NCI-H226 (cell line): Measurements from ENCODE around the gene AUTS2.
"Not testable (repeated sequence)": the region's sequence is repeated elsewhere in the genome, so short reads cannot be mapped to it uniquely, and the experiment has no call there.

Source experiments
- DNase-seq: peaks from one replicate; pipeline ENCODE4 v3.0.0-alpha.2; 2015

Gene AUTS2

GRCh38 chr7:70788276-70788675, 1190.0 kb downstream of the AUTS2 start:
- no peak for DNase-seq

DNA sequence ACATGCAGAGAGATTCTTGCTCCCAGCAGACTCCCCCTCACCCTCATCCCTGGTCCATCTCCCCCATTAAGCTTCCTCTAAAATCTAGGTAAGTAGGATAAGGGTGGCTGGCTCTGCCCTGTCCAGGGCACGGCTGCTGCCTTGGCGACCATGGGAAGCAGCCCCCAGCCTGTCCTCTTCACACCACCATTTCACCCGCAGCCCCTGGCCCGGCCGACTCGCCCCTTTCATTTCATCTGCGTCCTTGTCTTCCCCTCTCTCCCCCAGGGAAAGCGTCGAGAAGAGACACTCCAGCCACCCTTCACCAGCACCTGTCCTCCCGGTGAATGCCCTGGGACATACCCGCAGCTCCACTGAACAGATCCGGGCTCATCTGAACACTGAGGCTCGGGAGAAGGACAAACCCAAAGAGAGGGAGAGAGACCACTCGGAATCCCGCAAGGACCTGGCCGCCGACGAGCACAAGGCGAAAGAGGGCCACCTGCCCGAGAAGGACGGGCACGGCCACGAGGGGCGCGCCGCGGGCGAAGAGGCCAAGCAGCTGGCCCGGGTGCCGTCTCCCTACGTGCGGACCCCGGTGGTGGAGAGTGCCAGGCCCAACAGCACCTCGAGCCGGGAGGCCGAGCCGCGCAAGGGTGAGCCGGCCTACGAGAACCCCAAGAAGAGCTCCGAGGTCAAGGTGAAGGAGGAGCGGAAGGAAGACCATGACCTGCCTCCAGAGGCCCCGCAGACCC, 1191.4 kb downstream of the AUTS2 start:
- DNase-seq = no peak

GRCh38 chr7:70790215-70791073, 1192.2 kb downstream of the AUTS2 start:
- DNase-seq = no peak

- no peak for DNase-seq
Observed at GRCh38 chr7:70791341-70791740, 1193.1 kb downstream of the AUTS2 start.

- no peak for DNase-seq
Observed at GRCh38 chr7:70793060-70793459, 1194.8 kb downstream of the AUTS2 start.

- DNase-seq = no peak
Observed at GRCh38 chr7:70793821-70794220, 1195.5 kb downstream of the AUTS2 start.

- DNase-seq = no peak
Observed at GRCh38 chr7:70794962-70795361, 1196.7 kb downstream of the AUTS2 start.

- DNase-seq = no peak
Observed at GRCh38 chr7:70795948-70796347, 1197.7 kb downstream of the AUTS2 start.

- DNase-seq = peak; percentile 5
Observed at GRCh38 chr7:70797109-70797514, 1198.8 kb downstream of the AUTS2 start.

DNA sequence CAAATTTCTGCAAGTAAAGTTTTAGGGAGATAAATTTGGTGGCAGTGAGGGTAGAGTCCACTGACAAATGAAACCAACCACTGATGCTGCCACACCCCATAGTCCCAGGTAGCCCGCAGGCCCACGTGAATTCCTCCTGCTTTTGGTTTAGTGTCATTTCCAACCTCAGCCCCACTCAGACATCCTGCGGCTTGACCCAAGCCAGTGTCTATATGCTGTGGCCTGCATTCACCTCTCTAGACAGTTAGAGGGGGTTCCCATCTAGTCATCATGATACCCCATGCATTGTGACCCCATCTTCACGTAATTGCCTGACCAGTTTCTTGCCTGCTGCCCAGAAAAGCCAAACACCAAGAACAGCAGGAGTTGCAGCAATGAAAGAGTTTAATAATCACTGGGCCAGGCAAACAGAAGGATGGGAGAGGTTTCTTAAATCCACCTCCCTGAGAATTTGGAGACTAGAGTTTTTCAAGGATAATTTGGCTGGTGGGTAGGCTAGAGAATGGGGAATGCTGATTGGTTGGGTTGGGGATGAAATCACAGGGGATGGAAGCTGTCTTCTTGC, 1201.6 kb downstream of the AUTS2 start:
- no peak for DNase-seq

- DNase-seq = no peak
Observed at GRCh38 chr7:70805360-70805759, 1207.1 kb downstream of the AUTS2 start.

GRCh38 chr7:70807650-70808049, 1209.4 kb downstream of the AUTS2 start:
- DNase-seq = no peak

DNA sequence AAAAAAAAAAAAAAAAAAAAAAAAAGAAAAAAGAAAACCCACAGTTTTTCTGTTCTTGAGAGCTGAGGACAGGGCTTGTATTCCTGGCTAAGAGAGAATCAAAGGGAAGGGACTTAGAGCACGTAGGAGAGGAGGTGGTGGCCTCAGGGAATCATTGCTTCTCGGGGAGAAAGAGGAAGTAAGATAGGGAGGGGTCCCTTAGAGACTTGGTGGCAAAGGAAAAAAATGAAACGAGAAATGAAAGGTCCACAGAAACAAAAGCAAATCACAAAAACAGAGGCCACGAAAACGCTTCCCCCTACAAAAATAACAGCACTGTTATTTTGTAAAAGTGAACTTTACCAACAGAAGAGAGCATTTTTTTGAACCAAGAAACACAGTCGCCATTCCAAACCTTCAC, 1210.6 kb downstream of the AUTS2 start:
- no peak for DNase-seq

GRCh38 chr7:70810558-70811139, 1212.4 kb downstream of the AUTS2 start:
- DNase-seq = no peak

- no peak for DNase-seq
Observed at GRCh38 chr7:70812511-70812910, 1214.2 kb downstream of the AUTS2 start.

DNA sequence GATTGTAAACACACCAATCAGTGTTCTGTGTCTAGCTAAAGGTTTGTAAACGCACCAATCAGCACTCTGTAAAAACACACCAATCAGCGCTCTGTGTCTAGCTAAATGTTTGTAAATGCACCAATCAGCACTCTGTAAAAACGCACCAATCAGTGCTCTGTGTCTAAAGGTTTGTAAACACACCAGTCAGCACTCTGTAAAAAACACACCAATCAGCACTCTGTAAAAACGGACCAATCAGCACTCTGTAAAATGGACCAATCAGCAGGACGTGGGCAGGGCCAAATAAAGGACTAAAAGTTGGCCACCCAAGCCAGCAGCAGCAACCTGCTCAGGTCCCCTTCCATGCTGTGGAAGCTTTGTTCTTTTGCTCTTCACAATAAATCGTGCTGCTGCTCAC, 1224.2 kb downstream of the AUTS2 start:
- not testable (repeated sequence) for DNase-seq

GRCh38 chr7:70829221-70830059, 1231.2 kb downstream of the AUTS2 start:
- DNase-seq = peak; percentile 32

DNA sequence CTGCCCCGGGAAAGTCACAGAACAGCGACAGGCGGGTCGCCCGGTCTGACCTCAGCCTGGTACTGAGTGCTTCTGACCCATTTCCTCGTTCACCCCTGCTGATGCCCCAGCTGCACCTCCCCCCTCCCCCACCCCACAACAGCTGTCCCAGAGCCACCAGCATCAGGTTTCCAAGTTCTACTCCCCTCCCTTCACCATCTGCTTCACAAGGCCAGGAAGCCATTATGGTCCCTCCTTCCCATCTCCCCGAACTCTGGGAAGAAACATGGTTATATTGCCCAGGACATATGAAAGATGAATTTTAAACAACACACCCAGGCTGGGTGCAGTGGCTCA, 1231.8 kb downstream of the AUTS2 start:
- DNase-seq = no peak

GRCh38 chr7:70830426-70830825, 1232.2 kb downstream of the AUTS2 start:
- no peak for DNase-seq

GRCh38 chr7:70833726-70834125, 1235.5 kb downstream of the AUTS2 start:
- DNase-seq = peak; percentile 79

DNA sequence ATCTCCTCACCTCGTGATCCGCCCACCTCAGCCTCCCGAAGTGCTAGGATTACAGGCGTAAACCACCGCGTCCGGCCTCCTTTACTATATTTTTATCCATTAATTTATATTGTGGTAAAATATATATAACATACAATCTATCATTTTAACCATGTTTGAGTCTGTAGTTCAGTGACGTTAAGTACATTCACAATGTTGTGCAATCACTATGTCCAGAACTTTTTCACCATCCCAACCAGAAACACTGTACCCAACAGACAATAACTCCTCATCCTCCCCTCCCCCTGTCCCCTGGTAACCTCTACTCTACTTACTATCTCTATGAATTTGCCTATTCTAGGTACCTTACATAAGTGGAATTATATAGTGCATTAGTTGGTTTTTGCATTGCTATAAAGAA, 1236.1 kb downstream of the AUTS2 start:
- DNase-seq = no peak

DNA sequence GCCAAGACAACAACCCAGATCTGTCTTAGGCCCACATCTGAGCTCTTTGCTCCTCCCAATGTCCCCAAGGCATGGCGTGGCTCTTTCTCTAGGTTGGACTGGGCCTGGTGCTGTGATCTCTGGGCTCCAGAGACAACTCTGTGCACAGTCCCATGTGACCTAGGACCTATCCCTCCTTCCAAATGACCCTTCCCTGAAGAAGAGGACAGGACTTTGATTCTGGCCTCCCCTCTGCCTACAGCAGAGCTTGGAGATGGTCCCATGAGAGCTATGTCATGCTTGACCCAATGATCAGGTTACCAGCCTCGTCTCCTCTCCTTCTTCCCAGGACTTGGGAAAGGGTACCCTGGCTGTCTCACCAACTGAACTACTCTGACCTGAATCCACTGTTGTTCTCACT, 1237.4 kb downstream of the AUTS2 start:
- no peak for DNase-seq

DNA sequence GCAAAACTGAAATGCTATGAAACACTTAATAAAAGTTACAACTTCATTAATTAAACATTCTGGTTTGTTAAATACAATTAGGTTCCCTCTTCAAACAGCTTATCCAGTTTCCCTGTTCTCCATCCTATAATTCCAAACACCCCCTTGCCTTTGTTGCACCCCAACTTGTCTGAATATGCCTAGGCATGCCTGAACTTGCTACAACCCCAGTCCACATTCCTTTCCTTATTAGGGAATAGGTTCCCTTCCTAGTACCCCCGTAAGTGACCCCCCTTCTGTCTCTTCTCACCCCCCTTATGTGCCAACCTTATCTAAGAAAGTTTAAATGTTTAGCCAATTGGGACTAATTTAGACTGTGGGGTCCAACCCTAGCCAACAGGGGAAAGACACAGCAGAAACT, 1238.0 kb downstream of the AUTS2 start:
- no peak for DNase-seq
